NOMO-1 treated with dmso at 0.1 percent for 144 hours (cell line): Measurements from ENCODE around the gene DACT1.

Experiments
- DNase-seq: peaks from one replicate; lab custom pipeline; 2025; ENCODE audit not compliant: unreplicated experiment; lab: John Stamatoyannopoulos, UW

The DACT1 gene

DNA sequence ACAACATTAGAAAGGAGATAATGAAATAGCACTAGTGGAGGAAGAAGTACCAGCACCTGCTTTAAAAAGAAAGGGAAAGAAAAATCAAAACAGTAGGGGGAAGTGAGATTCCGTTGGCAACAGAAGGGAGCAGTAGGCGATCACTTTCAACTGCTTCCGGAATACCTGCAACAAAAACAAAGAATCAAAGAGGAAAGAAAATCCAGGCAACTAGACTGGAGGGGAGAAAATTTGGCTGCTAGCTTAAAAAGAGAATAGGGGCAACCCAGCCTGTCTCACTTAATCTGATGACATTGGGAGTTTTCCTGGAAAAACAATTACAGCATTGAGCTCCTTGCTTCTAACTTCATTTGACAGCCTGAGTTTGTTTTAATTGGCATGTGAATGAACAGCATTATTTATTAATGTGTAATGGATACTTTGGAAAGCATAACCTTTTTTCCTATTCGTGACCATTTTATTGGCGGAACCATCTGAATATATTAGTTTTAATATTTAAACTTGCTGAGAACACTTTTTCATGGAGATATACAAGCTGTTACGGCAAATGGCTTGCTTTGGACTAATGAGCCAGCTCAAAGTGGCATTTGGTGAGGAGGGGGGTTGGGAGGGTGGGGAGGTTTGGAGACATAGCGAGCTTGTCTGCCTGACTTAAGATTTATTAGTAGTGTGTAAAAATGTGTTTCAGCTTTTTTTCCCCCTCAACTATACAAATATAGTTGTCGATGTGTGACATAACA lies 2.5 kb upstream of the DACT1 start:
- no peak for DNase-seq

DNA sequence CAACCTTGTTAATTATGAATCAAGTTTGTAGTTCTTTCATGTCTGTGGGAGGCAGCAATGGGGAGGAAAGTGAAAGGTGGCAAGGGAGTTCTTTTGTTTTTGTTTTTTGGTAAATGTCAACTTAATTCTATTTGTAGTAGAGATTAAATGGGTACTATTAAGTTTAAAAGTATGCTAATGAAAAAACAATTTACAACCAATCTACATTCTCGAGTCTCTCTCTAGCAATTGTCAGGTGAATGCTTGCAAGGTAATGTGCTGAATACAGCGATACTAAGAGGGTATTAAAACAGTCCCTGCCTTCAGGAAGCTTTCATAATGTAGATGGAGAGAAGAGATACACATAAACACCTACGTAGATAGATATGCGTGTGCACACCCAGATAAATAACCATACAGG lies 1.6 kb upstream of the DACT1 start:
- DNase-seq: no peak

DNA sequence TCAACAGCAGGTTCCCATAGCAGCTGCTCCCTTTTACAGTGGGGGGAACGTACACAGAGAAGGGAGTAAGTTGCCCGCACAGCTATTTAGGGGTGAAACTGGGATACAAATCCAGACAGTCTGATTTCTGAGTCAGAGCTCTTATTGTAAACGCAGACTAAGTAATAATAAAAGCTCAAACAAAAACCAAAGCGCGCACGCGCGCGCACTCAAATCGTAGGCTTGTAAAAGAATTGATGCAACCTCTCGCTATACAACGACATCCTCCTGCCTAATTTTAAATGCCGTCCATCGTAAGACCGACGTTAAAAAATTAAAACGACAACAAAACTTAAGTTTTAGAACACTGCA lies 747 bp upstream of the DACT1 start:
- DNase-seq: no peak

DNA sequence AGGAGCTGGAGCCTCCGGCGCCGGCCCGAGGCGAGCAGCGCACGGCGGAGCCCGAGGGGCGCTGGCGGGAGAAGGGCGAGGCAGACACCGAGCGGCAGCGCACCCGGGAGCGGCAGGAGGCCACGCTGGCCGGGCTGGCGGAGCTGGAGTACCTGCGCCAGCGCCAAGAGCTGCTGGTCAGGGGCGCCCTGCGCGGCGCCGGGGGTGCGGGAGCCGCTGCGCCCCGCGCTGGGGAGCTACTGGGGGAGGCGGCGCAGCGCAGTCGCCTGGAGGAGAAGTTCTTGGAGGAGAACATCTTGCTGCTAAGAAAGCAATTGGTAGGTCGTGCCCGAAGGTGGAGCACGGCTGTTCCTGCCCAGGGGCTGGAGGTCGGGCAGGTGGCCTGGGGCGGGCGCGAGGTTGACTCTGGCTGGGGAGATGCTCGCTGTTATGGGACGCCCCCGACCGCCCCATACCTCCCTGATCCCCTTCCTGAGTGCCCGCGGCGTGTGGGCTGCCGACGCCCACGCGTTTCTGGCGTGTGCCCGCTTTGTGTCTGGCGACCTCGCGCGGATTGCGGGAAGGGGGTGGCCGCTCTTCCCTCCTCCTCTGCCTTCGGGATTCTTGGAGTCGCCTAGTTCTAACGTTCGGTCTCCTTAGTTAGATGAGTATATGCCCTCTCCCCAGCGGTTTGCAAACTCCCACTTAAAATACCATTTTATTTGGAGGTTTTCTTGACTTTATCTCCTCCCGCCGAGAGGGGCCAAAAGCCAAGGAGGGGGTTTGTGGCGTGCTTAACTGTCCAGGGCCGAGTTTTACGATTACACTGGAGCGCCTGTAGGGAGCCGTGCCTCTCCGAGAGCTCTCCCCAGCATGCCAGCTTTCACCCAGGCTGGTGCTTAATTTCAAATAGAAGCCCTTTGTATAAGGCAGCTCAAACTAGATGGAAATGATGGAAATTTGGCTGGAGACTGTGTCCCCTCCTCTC lies 752 bp downstream of the DACT1 start:
- no peak for DNase-seq

DNA sequence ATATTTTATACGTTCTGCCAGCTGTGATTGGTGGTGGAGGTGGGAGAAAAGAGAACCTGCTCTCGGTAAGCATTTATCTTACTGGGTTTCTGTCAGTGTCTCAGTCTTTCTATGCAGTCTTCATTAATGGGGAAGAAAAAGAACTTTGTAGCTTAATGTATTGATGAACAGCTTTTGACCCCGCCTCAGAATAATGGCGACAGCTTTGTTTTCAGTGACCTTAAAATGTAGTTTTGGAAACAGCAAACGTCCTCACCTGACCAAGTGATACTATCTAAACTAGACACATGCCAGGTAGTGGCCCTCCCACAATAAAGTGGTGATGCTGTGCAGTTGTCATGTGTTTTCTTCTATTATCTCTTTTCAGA lies 1.4 kb downstream of the DACT1 start:
- DNase-seq: no peak

DNA sequence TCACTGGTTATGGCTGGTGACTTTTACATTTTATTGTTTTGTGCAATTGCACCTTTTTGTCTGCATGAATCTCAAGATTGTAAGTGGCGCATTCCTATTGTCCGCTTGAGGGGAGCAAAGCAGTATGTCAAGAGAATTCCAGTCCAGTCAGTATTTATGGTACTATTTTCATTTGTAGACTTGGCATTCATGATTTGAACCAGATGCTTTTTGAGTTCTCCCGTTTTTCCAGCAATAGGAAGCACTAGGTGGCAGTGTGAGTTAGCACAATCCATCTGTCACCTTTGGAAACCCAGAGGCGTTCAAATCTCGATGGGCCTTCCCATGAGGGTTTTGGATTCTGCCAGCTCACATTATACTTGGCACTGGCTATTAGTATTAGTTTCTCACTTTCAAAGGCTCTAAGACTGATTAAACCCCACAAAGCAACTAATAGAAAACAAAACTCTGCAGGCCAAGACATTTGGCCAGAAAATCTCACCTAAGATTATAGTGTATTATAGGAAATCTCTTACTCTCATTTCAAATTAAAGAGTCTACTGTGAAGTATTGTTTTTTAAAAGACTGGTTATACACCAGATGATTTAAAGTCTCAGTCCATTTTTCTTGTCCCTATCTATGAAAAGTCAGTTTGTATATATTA lies 2.2 kb downstream of the DACT1 start:
- DNase-seq: no peak

DNA sequence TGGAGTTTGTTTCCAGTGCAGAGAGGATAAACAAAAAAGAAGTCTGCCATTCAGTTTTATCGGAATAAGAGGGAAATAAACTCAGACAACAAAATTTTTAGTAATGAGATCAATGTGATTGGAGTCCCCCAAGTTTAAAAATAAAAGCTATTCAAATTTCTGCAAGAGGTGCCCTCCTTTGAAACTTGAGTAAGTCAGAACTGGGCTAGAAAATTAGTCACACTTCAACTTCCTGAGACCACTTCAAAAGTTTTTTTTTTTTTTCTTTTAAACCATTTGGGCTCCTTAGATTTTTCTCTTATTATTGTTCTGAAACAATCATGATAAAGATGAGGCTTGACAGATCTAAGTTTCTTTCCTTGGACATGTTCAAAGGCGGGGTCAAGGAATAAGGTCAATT lies 3.2 kb downstream of the DACT1 start:
- DNase-seq: no peak

DNA sequence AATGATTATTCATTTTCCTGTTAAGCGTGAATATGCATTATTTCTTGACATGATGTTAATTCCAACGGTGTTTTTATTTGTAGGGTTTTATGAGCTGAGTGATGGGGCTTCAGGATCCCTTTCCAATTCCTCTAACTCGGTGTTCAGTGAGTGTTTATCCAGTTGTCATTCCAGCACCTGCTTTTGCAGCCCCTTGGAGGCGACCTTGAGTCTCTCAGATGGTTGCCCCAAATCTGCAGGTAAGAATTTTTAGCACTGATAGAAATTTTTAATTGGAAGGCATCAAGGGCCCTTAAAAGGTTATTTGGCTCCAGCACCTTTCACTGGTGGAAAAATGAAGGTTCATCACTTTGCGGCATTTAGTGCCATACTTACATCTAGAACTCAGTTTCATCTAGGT lies 3.7 kb downstream of the DACT1 start:
- no peak for DNase-seq

DNA sequence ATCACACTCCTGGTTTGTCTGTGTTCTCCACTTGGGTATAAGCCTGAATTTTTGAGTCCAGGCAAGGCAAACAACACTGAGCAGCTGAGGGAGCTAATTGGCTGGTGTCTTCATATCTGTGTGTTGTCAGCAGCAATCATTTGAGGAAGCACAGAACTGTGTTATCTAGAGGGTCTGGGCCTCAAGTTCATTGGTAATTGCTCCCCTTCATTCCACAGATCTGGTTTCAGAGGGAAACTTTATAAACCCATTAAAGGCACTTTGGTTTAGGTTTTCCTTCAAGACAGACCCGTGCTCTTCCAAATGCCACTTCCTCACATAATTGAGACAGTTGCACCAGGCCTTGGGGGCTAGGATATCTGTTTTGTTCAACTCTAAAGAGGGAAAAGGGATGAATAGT lies 5.6 kb downstream of the DACT1 start:
- no peak for DNase-seq

DNA sequence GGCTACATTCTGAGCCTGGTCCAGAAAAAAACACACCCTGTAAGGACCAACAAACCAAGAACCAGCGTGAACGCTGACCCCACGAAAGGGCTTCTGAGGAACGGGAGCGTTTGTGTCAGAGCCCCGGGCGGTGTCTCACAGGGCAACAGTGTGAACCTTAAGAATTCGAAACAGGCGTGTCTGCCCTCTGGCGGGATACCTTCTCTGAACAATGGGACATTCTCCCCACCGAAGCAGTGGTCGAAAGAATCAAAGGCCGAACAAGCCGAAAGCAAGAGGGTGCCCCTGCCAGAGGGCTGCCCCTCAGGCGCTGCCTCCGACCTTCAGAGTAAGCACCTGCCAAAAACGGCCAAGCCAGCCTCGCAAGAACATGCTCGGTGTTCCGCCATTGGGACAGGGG lies 7.9 kb downstream of the DACT1 start:
- DNase-seq: no peak

DNA sequence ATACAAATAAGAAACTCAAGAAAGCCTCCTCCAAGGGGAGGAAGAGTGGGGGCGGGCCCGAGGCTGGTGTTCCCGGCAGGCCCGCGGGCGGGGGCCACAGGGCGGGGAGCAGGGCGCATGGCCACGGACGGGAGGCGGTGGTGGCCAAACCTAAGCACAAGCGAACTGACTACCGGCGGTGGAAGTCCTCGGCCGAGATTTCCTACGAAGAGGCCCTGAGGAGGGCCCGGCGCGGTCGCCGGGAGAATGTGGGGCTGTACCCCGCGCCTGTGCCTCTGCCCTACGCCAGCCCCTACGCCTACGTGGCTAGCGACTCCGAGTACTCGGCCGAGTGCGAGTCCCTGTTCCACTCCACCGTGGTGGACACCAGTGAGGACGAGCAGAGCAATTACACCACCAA lies 8.7 kb downstream of the DACT1 start:
- no peak for DNase-seq

DNA sequence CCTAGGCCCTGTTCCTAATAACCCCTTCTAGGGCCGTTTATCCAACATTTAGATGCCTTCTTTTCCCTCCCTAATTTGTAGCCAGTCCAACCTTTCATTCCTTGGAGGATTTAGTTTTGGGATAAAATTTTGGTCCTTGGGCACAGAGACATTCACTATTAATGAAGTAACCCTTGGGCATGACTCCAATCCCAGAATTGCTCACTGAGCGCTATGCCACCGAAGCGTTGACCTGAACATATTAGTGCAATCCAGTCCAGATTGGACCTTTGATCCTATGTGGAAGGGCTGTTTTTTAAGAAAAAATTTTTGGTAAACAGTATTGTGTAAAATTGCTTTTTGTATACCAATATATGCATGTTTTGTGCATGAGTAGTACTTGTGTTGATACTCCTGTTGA lies 10.0 kb downstream of the DACT1 start:
- no peak for DNase-seq

DNA sequence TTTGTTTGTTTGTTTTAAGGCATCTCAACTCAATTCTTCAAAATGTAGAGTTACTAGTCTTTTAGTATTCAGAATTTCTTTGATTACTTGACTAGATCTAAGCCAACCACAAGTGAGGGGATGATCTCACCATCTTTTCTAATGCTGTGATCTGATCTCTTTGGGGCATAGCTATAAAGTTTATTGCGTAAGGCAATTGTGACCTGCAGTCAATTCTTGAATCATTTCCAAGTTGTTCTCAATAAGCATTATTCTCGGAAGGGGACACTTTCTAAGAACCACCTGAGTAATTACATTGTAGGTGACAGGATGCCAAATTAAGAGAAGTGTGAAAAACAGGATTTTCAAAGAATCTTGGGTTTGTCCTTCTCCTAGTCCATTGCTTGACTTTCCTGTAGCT lies 13.1 kb downstream of the DACT1 start:
- no peak for DNase-seq

DNA sequence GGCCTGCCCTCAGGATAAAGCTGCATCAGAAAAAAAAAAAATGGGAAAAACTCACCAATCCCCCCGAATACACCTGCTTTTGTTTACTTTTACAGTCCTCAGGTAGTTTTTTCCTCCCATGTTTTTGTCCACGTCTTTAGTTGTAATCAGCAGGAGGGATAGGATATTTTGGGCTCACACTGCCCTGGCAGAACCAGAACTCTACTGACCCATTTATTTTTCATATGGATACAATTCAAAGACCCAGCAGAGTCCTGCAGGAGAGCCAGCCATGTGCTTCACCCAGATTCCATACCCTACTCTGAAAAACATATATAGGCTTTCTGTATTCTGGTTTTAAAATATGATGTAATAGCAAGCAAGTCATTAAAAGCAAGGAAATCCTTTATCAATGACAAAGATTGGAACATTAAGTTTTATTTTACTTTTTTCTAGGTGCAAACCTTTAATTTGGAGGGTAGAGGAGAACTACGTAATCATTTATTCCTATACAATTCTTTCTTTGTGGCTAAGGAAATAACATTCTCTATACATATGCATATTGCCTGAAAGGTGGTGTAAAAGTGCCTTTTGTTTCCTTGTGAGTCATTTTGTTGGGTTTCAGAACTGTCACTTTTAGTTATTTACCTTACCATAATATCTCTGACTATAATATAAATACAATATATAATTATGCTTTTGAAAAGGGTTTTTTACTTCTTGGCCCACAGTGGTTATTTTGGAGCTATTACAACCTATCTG lies 19.1 kb downstream of the DACT1 start:
- DNase-seq: no peak

DNA sequence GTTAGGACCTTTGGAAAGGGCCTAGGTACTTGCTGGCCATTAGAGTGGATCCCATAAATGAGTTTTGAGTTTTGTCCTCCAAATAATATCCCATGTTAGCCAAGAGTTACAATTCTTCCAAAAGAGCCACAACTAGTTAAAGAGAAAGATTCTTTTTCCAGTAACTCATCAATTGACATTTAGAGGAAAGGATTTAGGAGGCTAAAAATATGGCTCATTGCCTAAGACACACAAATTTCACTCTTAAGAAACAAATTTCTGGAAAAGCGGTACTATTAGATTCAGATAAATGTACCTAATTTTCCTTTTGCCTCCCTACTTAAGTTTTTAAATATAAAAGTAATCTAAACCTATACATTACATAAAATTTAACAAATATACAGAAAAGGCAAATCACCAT lies 21.3 kb downstream of the DACT1 start:
- DNase-seq: no peak

DNA sequence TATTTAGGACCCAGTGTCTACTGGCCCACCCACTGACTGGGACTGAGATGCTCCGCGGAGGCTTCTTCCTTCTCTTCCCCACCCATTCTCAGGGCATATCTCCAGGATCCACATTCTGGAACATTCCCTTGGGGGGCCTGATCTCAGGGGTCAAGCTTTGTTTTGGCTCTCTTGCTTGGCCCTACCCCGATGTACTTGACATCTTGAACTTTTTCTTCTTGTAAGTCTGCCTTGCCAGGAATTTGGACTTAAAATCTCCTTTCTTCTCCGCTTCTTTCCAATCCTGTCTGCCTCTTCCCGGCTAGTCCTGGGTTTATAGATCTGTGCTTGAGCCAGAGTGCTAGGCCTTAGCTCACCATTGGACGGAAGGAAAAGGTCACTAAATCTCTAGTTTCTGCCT lies 22.1 kb downstream of the DACT1 start:
- no peak for DNase-seq

DNA sequence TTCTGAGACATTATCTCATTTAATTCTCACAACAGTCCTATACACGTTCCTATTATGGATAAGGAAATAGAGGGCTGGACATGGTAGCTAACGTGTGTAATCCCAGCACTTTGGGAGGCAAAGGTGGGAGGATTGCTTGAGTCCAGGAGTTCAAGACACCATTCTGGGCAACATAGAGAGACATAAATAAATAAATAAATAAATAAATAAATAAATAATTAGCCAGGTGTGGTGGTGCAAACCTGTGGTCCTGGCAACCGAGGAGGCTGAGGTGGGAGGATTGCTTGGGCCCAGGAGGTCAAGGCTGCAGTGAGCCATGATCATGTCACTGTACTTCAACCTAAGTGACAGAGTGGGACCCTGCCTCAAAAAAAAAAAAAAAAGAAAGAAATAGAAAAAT lies 22.6 kb downstream of the DACT1 start:
- no peak for DNase-seq

DNA sequence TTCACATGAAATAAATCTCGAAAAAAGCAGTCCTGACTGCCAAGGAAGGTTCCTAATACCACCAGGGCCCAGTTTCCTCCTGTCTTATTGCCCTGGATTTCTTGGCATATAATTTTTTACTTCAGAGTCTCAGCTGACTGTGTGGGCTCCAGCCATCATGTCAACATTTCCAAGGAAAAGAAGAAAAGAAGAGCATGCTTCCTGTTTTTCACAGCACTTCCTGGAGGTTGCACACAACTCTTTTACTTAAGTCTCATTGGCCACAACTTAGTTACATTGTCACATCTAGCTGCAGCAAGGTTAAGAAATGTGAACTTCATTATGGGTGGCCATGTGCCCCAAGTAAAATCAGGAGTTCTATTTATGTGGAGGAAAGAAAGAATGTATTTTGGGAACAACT lies 24.3 kb downstream of the DACT1 start:
- DNase-seq: no peak

DNA sequence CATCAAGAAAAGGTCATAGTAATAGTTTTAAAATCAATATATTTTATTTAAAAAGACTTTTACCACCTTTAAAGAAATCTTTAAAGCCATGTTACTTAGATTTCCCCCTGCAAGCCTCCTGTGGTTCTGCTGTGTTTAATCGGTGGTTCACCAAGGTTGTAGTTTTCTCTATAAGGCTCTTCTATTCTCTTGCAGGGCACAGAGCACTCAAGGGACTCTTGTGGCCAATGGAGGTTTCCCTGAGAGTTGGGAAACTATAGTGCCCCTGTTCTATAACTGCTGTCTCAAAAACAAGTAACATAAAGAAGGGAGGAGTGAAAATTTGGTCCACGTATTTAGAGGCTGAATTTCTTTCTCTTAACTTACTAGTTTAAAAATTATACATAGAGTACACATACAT lies 25.0 kb downstream of the DACT1 start:
- DNase-seq: no peak

DNA sequence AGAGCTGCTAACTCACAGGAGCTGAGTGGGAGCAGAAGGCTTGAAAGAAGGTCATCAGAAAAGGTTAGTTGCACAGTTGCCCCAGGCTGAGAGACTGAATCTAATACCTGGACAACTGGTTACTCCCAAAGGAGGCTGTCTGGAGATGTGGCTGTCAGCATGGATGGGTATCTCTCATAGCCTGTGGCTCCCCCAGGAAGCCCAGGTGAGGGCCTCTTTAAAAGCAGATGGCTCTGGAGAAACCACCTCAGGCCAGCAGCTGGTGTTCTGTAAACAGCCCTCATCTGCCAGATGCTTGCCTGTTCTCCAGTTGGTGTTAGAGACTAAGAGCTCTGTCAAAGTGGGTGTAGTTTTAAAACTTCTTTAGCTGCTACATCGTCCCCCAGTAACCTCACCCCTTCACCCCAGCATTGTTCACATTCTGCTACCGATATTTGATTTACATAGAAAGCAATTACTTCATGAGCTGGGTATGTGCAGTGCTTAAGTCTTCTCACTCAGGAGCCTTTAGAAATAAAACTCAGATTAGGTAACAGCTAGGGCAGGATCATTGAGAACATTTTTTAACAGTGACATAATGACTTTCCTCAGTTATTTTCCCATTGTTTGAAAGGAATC lies 25.8 kb downstream of the DACT1 start:
- no peak for DNase-seq
